GM12875 (cell line): ENCODE data around the gene FER.

Source experiments
- H3K4me3 ChIP-seq: one replicate; pipeline ENCODE4 v1.5.1; 2011; ENCODE audit warnings: low read depth, low read length, control low read depth
- TF ChIP-seq, protein P1 (sequence below): IDR thresholded peaks from 2 replicates; pipeline ENCODE4 v1.5.1; 2011; ENCODE audit warnings: low read depth, mild to moderate bottlenecking, control low read depth, inconsistent platforms, low read length, moderate library complexity, borderline replicate concordance; ENCODE audit not compliant: insufficient read depth

The FER gene

DNA sequence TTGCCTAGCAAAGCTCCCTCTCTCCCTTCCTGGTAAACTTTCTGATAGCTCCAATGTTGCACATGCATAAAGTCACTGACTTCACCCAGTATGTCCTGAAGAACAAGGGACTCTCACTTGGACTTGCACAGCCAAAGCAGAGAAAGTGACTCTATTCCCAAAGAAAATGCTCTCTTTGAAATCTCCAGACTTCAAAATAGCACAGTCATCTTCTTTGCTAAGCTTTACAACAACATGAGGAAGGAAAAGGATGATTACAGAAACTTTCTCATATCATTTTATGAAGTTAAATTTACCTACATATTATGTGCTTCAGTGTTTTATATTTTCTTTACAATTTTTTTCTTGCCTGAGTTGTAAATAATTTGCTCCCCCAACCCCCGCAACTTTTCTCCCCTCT is 397.4 kb downstream of the FER start:
- no peak overlapping the region for H3K4me3 ChIP-seq
- TF ChIP-seq, protein P1, sequence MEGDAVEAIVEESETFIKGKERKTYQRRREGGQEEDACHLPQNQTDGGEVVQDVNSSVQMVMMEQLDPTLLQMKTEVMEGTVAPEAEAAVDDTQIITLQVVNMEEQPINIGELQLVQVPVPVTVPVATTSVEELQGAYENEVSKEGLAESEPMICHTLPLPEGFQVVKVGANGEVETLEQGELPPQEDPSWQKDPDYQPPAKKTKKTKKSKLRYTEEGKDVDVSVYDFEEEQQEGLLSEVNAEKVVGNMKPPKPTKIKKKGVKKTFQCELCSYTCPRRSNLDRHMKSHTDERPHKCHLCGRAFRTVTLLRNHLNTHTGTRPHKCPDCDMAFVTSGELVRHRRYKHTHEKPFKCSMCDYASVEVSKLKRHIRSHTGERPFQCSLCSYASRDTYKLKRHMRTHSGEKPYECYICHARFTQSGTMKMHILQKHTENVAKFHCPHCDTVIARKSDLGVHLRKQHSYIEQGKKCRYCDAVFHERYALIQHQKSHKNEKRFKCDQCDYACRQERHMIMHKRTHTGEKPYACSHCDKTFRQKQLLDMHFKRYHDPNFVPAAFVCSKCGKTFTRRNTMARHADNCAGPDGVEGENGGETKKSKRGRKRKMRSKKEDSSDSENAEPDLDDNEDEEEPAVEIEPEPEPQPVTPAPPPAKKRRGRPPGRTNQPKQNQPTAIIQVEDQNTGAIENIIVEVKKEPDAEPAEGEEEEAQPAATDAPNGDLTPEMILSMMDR, result no peak

GRCh38 chr5:109146591-109146990 is 398.9 kb downstream of the FER start:
- no peak overlapping the region for H3K4me3 ChIP-seq
- TF ChIP-seq, protein P1, result no peak

GRCh38 chr5:109152565-109152964 is 404.9 kb downstream of the FER start:
- H3K4me3 ChIP-seq, result no peak overlapping the region
- TF ChIP-seq, protein P1, result no peak

- TF ChIP-seq, protein P1, result no peak
- no peak overlapping the region for H3K4me3 ChIP-seq
Observed at GRCh38 chr5:109155625-109156024, 407.9 kb downstream of the FER start.

DNA sequence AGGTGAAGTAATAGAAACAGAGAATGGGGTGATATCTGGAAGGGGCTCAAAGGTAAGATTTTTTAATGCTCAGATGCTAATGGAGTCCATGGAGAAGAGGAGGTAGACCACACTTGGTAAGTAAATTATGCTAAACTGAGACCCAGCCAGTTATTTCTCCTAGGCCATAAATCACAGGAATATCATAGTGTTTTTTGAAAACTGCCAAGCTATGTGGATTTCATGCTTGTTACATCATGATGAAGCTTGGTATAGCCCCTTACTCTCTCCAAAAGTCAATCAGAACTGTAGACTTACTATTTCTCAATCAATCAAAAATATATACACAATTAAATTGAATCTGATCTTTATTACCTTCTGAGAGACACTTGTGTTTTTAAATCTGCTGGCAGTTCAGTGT is 409.2 kb downstream of the FER start:
- TF ChIP-seq, protein P1, result no peak
- no peak overlapping the region for H3K4me3 ChIP-seq

DNA sequence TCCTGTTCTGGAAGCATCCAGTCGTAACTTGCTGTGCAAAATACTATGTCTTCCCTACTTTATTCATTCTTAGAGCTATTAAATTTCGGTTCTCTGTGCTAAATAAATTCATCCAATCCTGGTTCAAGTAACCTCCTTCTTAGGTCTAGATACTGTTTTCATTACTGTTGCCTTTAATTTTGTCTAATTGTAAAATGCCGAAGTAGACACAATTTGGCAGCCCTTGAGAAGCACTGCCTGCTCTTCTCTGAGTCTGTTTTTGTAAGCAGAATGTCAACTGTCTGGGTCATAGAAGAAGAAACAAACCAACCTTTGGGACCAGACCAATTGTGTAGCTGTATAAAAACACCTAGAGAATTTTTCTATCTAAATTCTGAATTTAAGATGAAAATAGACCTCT is 412.8 kb downstream of the FER start:
- TF ChIP-seq, protein P1, result no peak
- H3K4me3 ChIP-seq, result no peak overlapping the region

DNA sequence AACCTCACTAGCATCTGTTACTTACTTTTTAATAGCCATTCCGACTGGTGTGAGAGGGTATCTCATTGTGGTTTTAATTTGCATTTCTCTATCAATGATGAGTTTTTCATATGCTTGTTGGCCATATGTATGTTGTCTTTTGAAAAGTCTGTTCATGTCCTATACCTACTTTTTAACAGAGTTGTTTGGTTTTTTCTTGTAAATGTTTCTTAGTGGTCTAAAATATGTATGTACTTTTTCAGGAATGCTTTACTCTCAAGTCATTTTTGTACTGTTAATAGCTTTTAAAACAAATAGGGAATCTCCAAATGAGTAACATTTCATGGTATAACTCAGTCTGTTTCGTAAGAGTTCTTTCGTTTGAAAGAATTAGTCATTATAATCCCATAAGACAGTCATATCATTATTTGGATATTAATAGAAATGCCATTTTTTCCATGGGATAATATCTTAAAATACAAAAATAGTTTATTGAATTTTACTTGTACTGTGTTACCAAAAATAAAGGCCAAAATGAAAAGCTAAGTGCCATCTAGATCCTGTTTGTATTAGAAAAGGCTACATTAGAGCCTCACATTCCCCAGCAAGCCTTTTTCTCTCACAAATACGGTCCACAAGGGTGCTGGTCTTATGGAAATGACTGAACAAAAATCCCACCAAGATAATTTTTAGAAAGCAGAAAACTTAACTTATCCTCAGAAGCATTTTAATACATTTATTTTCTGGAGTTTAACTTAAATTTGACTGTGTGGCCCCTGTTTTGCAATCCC is 414.4 kb downstream of the FER start:
- TF ChIP-seq, protein P1, result no peak
- H3K4me3 ChIP-seq, result no peak overlapping the region
